PC-9 (cell line): ENCODE data around the gene NOXA1. TPM values are rescaled to one million over a fixed set of nuclear protein-coding genes. Genes with fewer than 3 reads are reported as not detected.

ENCODE experiments used
- BruUV-seq: library from RNA; stranded (reverse); fragments of 400-500 nt; replicated peaks from 2 replicates; lab custom pipeline; 2021; lab: Mats Ljungman, UMichigan
- CTCF ChIA-PET: fragments of 300-600 bp; sonication (Branson Sonifier 250); formaldehyde crosslinking; loops from one replicate; lab custom pipeline; 2022; ENCODE audit warnings: antibody characterized with exemption; lab: Charles Lee
- POLR2A ChIA-PET: fragments of 300-600 bp; sonication (Branson Sonifier 250); formaldehyde crosslinking; loops from one replicate; lab custom pipeline; 2022; ENCODE audit warnings: antibody characterized with exemption; ENCODE audit not compliant: unreplicated experiment; lab: Charles Lee
- DNase-seq, 2 experiments: peaks; one replicate each; pipeline versions ENCODE4 v3.0.0 to v3.0.0-alpha.2; 2015 to 2022; ENCODE audit warnings: mixed read lengths in 1 of 2
- H2AFZ ChIP-seq: fragments of 200-600 bp; sonication (generic); 2 replicates; pipeline ENCODE4 v1.8.1; 2017; ENCODE audit warnings: antibody characterized with exemption
- H3F3A ChIP-seq: fragments of 200-600 bp; sonication (generic); 2 replicates; pipeline ENCODE4 v1.8.1; 2017; ENCODE audit warnings: antibody characterized with exemption, mild to moderate bottlenecking, low read depth; ENCODE audit not compliant: insufficient read depth
- H3K27ac ChIP-seq: fragments of 200-600 bp; sonication (generic); 2 replicates; pipeline ENCODE4 v1.6.1; 2016; ENCODE audit warnings: mixed run types
- H3K27me3 ChIP-seq: fragments of 200-600 bp; sonication (generic); 2 replicates; pipeline ENCODE4 v1.6.1; 2016; ENCODE audit warnings: low read depth, mixed run types; ENCODE audit not compliant: insufficient read depth
- H3K36me3 ChIP-seq: fragments of 200-600 bp; sonication (generic); 2 replicates; pipeline ENCODE4 v1.6.1; 2016; ENCODE audit warnings: low read depth, mixed run types
- H3K4me1 ChIP-seq: fragments of 200-600 bp; sonication (generic); replicated peaks from 2 replicates; pipeline ENCODE4 v1.6.1; 2016; ENCODE audit warnings: mixed run types; ENCODE audit not compliant: insufficient read depth
- H3K4me2 ChIP-seq: fragments of 200-600 bp; sonication (generic); 2 replicates; pipeline ENCODE4 v1.6.1; 2017; ENCODE audit warnings: mixed run types
- H3K4me3 ChIP-seq: fragments of 200-600 bp; sonication (generic); 2 replicates; pipeline ENCODE4 v1.6.1; 2016; ENCODE audit warnings: mixed run types
- H3K79me2 ChIP-seq: fragments of 200-600 bp; sonication (generic); 2 replicates; pipeline ENCODE4 v1.6.1; 2017; ENCODE audit warnings: low read depth, mixed run types
- H3K9me2 ChIP-seq: fragments of 200-600 bp; sonication (generic); 2 replicates; pipeline ENCODE4 v1.8.1; 2017; ENCODE audit warnings: mild to moderate bottlenecking; ENCODE audit not compliant: insufficient read depth
- H3K9me3 ChIP-seq: fragments of 200-600 bp; sonication (generic); 2 replicates; pipeline ENCODE4 v1.8.1; 2016; ENCODE audit warnings: low read depth; ENCODE audit not compliant: insufficient read depth
- H4K20me1 ChIP-seq: fragments of 200-600 bp; sonication (generic); 2 replicates; pipeline ENCODE4 v1.8.1; 2017; ENCODE audit not compliant: insufficient read depth
- CTCF ChIP-seq: fragments of 200-600 bp; sonication (generic); conservative IDR thresholded peaks from 2 replicates; pipeline ENCODE4 v1.6.1; 2017; ENCODE audit warnings: mixed run types, antibody characterized with exemption, mild to moderate bottlenecking, moderate library complexity
- EZH2 ChIP-seq: fragments of 200-600 bp; sonication (generic); IDR thresholded peaks from 2 replicates; pipeline ENCODE4 v1.8.0; 2017; ENCODE audit warnings: antibody characterized with exemption, low read depth
- intact Hi-C: fragments of 100-400 bp; cut with micrococcal nuclease; formaldehyde crosslinking; loops from one replicate; pipeline ENCODE4 v1.10.0; 2022; ENCODE audit not compliant: unreplicated experiment
- total RNA-seq: library from RNA; stranded (reverse); gene quantifications from 2 replicates; pipeline ENCODE4 v1.2.3, GENCODE V29; 2021

The NOXA1 gene
- total RNA-seq, 1 experiment from 2014 or later = 10.5 TPM

- 0 out of 2 replicates have a peak, but pooled peaks cover 3% of the 10 kb centered on the region for H3K79me2 ChIP-seq
- TF ChIP-seq EZH2 (no peak), CTCF (no peak)
- no peaks in the 10 kb centered on the region for H3K9me3 ChIP-seq
- no peak overlapping the region for H3K4me3 ChIP-seq
- no peak overlapping the region for H3K4me2 ChIP-seq
- peaks cover 9% of the 10 kb centered on the region; the same call in 1 of the 2 replicates for H3F3A ChIP-seq
- no peaks in the 10 kb centered on the region for H3K27me3 ChIP-seq
- H3K27ac ChIP-seq = no peak overlapping the region
- no peaks in the 10 kb centered on the region for H3K4me1 ChIP-seq
- no peak overlapping the region for H2AFZ ChIP-seq
- H4K20me1 ChIP-seq = no peaks in the 10 kb centered on the region
- ChIA-PET POLR2A (interaction anchor here (0.6 kb wide), 1 partner anchor 193 kb away, joined by 7 read pairs; no protein-coding TSS in a partner anchor), CTCF (no interaction called here)
- no peaks in the 10 kb centered on the region for H3K9me2 ChIP-seq
- H3K36me3 ChIP-seq = peaks cover 3% of the 10 kb centered on the region; the same call in 1 of the 2 replicates
- intact Hi-C loops = no loop called here
- BruUV-seq = no TSS peak
- DNase-seq = peak in 1 of 2 experiments; percentile 45
Measured at GRCh38 chr9:137453643-137454081, 30.5 kb downstream of the NOXA1 start.

GRCh38 chr9:137454145-137454596 is 31.0 kb downstream of the NOXA1 start:
- POLR2A ChIA-PET = no interaction called here
- intact Hi-C loops = no loop called here
- H2AFZ ChIP-seq = no peak overlapping the region
- TF ChIP-seq EZH2 (no peak), CTCF (no peak)
- peaks cover 3% of the 10 kb centered on the region; the same call in 1 of the 2 replicates for H3K36me3 ChIP-seq
- no peaks in the 10 kb centered on the region for H4K20me1 ChIP-seq
- CTCF ChIA-PET = no interaction called here
- no peak overlapping the region for H3K27ac ChIP-seq
- H3K9me3 ChIP-seq = no peaks in the 10 kb centered on the region
- H3K4me2 ChIP-seq = no peak overlapping the region
- H3K4me3 ChIP-seq = no peak overlapping the region
- BruUV-seq = no TSS peak
- H3K9me2 ChIP-seq = no peaks in the 10 kb centered on the region
- no peaks in the 10 kb centered on the region for H3K4me1 ChIP-seq
- H3F3A ChIP-seq = peaks cover 9% of the 10 kb centered on the region; the same call in 1 of the 2 replicates
- H3K79me2 ChIP-seq = 0 out of 2 replicates have a peak, but pooled peaks cover 3% of the 10 kb centered on the region
- no peaks in the 10 kb centered on the region for H3K27me3 ChIP-seq
- no peak for DNase-seq

GRCh38 chr9:137454597-137455358 is 31.6 kb downstream of the NOXA1 start:
- Histone ChIP-seq H2AFZ (no peak overlapping the region), H3F3A (peaks cover 9% of the 10 kb centered on the region; the same call in 1 of the 2 replicates), H3K27ac (no peak overlapping the region), H3K79me2 (0 out of 2 replicates have a peak, but pooled peaks cover 3% of the 10 kb centered on the region), H3K36me3 (peaks cover 3% of the 10 kb centered on the region; the same call in 1 of the 2 replicates), H3K4me1 (0 out of 2 replicates have a peak, but pooled peaks cover 4% of the 10 kb centered on the region), H3K9me3 (no peaks in the 10 kb centered on the region), H3K9me2 (no peaks in the 10 kb centered on the region), H3K4me2 (no peak overlapping the region), H4K20me1 (no peaks in the 10 kb centered on the region), H3K4me3 (no peak overlapping the region), H3K27me3 (no peaks in the 10 kb centered on the region)
- BruUV-seq = no TSS peak
- TF ChIP-seq CTCF (no peak), EZH2 (no peak)
- intact Hi-C loops = no loop called here
- POLR2A ChIA-PET = no interaction called here
- DNase-seq = no peak
- CTCF ChIA-PET = no interaction called here
